Keratinocyte (primary cell): ENCODE results near the gene RYR2.

Source experiments
- CTCF ChIP-seq, 3 experiments: IDR thresholded peaks in 1 of 3; conservative IDR thresholded peaks in 1 of 3; optimal IDR thresholded peaks in 1 of 3; 2 replicates in 2 of 3; 3 replicates in 1 of 3; pipeline versions ENCODE3 to v1.5.1; 2011; ENCODE audit warnings: low read length in 3 of 3, mild to moderate bottlenecking in 3 of 3, moderate library complexity in 2 of 3, control low read depth in 1 of 3, inconsistent platforms in 1 of 3; ENCODE audit not compliant: insufficient read depth in 2 of 3; ENCODE audit errors: extremely low read depth in 1 of 3
- EZH2 ChIP-seq: IDR thresholded peaks from one replicate; pipeline ENCODE4 v1.6.1; 2012; ENCODE audit warnings: inconsistent platforms, mild to moderate bottlenecking, low read length, moderate library complexity

- TF ChIP-seq CTCF (optimal IDR thresholded peaks at IDR 0.05 in 1 of 3, IDR thresholded peaks at IDR 0.05 in 1 of 3, conservative IDR thresholded peaks at IDR 0.05 in 1 of 3; ENCODE audit: extremely low read depth in 1 of 3, insufficient read depth in 2 of 3, low read length in 3 of 3), result no peak
- TF ChIP-seq EZH2, result no peak
Observed at GRCh38 chr1:237025358-237026074, 16.5 kb upstream of the RYR2 start.
